IMR-90 (cell line): ENCODE data around the gene RPL15.

Experiments
- MAFK ChIP-seq: IDR thresholded peaks from 2 replicates; pipeline ENCODE4 v1.6.1; 2012; ENCODE audit warnings: low read depth, low read length, improper control_type of control experiment
- RFX5 ChIP-seq: IDR thresholded peaks from 2 replicates; pipeline ENCODE4 v1.8.0; 2012; ENCODE audit warnings: low read depth, mild to moderate bottlenecking, low read length, moderate library complexity
- TF ChIP-seq, protein P1 (sequence below): conservative IDR thresholded peaks from 2 replicates; pipeline ENCODE4 v1.5.1; 2012; ENCODE audit warnings: mild to moderate bottlenecking, low read depth, low read length, improper control_type of control experiment
- TF ChIP-seq, protein P2 (sequence below): fragments of 150-350 bp; IDR thresholded peaks from 2 replicates; pipeline ENCODE4 v1.6.1; 2016; ENCODE audit warnings: low read depth, mild to moderate bottlenecking, low read length, moderate library complexity, borderline replicate concordance

DNA sequence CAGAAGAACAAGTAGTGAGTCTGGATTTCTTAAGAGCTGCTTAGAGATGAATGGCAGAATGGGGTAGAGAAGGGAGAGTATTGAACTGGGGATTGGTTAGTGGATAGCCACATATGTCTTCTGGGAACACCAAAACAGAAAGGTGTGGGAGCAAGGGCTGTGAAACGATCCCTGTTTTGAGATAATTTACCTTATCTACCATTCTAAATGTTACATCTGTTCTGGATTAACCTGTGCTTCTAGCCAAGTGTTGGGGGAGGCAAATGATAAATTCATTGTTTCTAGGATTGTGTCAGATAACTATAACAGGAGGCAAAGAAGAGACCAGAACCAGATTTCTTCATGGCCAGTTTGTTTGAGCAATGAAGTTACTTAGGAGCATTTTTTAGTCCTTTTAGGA lies 36.6 kb downstream of the RPL15 start:
- TF ChIP-seq, protein P1, sequence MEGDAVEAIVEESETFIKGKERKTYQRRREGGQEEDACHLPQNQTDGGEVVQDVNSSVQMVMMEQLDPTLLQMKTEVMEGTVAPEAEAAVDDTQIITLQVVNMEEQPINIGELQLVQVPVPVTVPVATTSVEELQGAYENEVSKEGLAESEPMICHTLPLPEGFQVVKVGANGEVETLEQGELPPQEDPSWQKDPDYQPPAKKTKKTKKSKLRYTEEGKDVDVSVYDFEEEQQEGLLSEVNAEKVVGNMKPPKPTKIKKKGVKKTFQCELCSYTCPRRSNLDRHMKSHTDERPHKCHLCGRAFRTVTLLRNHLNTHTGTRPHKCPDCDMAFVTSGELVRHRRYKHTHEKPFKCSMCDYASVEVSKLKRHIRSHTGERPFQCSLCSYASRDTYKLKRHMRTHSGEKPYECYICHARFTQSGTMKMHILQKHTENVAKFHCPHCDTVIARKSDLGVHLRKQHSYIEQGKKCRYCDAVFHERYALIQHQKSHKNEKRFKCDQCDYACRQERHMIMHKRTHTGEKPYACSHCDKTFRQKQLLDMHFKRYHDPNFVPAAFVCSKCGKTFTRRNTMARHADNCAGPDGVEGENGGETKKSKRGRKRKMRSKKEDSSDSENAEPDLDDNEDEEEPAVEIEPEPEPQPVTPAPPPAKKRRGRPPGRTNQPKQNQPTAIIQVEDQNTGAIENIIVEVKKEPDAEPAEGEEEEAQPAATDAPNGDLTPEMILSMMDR: no peak
- no peak for TF ChIP-seq MAFK
- no peak for TF ChIP-seq RFX5
- TF ChIP-seq, protein P2, sequence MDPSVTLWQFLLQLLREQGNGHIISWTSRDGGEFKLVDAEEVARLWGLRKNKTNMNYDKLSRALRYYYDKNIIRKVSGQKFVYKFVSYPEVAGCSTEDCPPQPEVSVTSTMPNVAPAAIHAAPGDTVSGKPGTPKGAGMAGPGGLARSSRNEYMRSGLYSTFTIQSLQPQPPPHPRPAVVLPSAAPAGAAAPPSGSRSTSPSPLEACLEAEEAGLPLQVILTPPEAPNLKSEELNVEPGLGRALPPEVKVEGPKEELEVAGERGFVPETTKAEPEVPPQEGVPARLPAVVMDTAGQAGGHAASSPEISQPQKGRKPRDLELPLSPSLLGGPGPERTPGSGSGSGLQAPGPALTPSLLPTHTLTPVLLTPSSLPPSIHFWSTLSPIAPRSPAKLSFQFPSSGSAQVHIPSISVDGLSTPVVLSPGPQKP: no peak
